ENCODE results near the gene LEFTY2.

The LEFTY2 gene

DNA sequence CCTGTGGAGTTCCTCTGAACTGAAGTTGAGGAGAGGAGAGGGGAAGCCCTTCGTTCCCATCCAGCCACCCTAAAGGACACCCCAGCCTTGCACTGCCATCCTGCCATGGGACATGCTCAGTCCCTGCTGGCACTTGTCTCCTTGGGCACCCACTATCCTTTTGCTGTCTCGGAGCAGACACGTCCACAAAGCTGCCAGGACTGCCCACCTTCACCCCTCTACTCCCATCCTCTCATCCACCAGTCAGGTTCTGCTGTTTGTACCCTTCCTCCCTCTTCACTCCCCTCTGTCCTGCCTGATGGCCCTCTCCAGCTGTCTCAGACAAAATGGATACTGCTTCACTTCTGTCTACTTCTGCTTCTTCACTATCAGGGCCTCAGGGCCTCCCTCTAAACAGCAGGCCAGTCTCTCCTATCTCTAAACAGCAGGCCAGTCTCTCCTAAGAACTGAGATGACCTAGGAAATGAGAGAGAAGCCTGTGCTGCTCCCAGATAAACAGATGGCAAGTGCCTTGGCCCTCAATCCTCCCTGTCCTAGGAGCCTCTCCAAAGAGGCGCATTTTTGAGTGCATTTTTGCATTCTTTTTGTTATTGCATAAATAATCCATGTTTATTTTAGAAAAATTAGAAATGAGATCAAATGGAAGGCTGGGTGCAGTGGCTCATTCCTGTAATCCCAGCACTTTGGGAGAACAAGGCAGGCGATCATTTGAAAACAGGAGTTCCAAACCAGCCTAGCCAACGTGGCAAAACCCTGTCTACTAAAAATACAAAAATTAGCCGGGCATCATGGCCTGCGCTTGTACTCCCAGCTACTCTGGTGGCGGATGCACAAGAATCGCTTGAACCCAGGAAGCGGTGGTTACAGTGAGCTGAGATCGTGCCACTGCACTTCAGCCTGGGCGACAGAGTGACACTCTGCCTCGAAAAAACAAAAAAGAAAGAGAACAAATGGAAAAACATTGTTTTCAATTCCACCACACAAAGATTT is 12.5 kb downstream of the LEFTY2 start:
- no peak for DNase-seq

DNA sequence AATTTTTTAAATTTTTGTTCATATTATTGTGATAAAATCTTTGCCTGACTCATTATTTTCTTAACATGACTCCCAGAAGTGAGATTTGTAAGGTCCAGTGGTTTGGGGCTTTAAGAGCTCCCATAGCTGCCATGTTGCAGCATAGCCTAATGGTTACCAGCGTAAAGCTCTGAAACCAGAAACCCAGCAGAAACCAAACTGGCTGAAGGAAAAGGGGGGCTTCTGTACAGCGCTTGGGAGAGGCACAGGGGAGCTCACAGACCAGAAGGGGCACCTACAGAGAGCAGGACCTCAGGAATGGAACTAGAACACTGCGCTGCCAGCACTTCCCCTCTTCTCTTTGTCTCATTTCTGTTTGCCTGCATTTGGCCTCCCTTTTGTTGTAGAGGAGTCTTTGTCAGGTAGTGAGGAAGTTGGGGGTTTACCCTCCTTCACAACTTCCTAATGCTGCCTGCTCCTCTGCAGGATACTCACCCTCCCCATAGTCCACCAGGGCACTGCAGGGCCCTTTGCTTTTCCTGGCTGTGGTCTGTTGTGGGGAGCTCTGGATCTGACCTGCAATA is 14.4 kb downstream of the LEFTY2 start:
- no peak for DNase-seq

DNA sequence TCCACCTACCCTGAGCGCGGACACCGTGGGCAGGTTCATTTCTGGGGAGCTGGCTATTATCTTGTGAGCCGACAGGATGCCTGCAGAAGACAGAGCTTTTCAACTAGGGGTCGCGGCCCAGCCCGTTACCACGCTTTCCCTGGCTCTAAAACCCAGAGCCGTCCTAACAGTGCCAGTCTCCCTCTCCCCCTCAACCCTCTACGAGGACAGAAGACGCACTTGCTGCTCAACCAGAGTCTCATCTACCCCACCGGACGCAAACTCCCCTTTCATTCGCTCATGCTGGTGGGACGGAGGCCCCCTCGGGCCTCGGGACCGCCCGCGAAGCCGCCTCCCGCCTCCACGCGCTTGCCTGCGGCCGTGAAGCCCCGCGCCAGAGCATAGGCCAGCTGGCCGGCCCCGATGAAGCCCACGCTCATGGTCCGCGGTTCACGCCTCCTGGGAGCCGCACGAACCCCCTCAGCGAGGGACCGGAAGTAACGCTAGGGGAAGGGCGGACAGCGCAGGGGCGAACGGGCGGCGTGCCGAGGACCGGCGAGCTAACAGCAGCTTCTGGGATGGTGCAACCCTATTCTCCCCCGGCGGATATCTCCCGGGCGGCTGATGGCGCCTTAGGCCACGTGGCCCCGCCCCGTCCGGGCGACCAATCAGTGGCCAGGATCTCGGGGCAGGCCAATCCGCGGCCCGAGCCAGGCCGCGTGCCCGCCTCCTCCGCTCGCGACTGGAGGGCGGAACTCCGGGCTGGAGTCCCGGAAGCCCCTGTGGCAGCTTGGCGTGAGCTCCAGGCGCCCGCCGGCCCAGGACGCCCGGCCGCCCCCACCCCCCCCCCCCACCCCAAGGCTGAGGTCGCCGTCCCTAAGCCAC is 17.1 kb downstream of the LEFTY2 start, which contains the start of gene PYCR2:
Gene PYCR2, minus strand, starts transcription at position 559 of the 864 bp plus-strand sequence. Its CDS starts 140 bp downstream, at position 419.
- DNase-seq, result peak; percentile 94 to 97

DNA sequence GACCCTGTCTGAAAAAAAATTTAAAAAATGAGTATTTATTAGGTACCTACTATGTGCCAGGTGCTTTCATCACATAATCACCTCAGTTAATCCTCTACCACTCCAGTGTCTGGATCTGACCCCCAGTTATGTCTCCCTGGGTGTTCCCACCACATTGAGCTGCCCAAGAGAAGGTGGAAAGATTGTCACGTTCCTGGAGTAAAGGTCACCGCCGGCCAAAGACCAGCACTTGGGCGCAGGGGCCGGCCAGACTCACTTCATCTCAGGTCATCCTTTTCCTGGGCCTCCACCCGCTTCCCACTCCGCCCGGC is 17.7 kb downstream of the LEFTY2 start:
- no peak for DNase-seq

DNA sequence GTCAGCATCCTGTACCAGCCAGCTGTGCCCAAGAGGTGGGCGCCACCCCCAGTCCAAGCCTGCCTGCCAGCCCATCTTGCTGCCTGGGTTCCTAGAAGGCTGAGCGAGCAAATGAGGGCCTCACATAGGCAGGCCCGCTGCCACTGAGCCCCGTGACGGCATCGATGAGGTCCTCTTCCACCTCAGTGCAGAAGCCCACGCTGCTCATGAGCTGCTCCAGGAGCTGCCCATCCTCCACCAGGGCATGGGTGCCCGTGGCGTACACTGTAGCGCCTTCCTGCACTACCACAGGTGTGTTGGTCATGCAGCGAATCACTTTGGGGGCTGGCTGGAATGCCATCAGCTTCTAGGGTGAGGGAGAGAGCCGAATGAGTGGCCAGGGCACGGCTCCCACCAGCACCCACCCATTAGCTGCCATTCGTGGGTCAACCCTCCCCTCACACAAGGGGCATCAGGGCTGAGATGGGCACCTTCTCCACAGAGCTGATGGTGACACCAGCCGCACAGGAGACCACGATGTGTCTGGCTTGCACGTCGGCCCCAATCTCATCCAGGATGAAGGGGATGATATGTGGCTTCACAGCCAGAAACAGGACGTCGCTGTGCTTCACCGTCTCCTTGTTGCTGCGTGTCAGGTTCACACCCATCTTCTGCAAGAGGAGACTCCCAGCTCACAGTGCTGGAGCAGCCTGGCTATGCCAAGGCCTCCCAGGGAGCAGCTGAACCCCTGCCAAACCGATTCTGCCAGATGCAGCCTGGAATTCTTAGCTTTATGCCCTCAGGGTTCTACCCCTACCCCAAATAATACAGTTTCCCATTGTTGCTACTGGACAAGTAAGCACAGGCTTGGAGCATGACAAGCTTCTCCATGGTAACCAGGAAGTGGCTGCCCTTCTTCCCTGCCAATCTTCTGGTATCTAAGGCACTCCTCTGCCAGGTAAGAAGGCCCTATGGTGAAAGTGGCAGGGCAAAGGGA is 19.0 kb downstream of the LEFTY2 start:
- no peak for DNase-seq

DNA sequence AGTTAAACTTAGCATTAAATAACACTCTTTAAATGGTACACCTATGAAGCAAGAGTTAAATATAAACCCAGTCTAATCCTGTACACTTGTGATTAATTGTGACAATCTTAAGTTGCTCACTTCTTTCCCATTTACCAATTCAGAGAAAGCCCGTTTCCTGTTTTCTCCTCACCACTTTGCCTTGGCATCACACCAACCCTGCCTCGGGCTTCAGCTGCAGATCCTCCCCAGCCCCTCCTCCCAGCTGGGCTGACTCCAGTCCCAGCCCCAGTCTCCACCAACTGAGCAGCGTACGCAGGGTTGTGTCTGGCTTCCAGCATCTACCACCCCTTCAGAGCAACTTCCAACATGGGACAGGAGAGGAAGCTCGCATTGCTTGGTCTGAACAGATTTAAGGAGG is 21.1 kb downstream of the LEFTY2 start:
- DNase-seq, result peak in 1 of 2 experiments; percentile 49

DNA sequence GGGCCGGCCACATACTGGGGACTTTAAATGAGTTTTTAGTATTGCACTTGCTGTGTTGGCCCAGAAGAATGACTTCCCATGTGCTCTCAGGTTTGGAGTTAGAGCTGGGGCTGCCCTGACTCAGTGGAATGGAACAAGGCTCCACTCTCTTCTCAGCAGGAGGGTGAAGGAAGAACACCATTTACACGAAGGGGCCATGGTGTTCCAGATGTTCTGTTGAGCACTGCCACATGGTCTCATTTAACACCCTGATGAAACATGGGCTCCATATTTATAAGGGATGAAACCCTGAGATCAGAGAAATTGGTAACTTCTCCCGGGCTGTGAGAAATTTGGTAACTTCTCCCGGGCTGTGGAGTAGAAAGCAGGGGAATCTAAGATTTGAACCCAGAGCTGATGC is 22.7 kb downstream of the LEFTY2 start:
- no peak for DNase-seq

DNA sequence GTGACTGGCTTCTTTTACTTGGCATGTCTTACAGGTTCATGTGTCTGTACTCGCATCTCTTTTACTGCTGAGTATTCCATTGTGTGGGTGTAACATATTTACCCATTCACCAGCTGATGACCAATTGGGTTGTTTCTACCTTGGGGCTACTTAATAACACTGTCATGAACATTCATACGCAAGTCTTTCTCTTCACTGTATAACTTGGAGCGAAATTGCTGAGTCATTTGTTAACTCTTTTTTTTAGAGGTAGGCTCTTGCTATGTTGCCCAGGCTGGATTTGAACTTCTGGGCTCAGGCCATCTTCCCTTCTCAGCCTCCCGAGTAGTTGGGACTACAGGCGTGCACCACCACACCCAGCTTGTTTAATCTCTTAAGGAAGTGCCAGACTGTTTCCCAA is 23.5 kb downstream of the LEFTY2 start:
- DNase-seq, result no peak

DNA sequence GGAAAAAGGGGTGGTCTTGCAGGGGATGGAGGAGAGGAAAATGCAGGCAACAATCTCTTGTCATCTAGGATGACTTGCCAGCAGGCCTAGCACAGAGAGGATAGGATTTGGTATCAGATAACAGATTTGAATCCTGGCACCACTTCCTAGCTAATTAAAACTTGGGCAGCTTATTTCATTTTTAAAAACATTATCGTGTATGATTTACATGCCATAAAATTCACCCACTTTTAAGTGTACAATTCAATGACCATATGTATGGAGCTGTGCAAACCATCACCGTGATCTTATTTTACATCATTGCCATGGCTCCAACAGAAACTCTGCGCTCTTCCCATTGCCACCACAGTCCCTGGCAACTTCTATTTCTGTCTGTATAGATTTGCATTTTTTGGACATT is 23.9 kb downstream of the LEFTY2 start:
- DNase-seq, result no peak

DNA sequence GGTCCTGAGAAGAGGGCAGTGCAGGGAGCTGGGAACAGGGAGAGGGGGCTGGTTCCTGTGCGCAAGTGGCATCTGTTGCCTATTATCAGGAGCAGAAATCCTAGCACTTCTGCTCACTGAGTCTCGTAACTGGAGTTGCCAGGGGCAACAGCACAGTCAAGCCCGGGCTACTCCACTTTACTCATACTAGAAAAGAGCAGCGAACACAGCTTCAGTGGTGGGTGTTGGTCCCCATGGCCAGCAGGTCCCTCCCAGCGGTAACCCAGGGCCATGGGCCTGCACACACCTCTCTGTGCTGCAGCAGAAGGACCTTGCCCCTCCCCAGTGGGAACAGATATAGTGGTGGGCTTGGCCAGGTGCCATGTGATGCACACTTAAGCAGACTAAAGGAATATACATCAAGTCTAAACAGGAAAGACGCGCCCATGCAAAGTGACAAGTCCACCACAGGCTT is 25.5 kb downstream of the LEFTY2 start:
- no peak for DNase-seq

DNA sequence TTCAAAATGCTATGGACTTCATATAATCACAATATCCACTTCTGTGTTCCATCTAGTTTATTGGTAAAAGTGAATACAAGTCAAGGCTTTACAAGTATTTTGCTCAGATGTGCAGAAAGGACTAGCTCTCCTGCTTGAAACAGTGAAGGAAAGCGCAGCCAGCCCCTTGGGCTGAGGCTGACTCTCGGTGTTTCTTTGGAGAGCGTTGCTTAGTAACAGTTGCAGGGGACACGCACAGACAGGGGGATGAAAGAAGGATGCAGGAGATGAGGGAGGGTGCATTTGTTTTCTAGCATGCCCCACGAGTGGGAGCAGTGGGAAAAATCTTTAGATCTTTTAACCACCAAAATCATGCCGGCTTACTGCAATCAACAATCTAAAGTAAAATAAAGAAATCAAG is 26.1 kb downstream of the LEFTY2 start:
- DNase-seq, result no peak

DNA sequence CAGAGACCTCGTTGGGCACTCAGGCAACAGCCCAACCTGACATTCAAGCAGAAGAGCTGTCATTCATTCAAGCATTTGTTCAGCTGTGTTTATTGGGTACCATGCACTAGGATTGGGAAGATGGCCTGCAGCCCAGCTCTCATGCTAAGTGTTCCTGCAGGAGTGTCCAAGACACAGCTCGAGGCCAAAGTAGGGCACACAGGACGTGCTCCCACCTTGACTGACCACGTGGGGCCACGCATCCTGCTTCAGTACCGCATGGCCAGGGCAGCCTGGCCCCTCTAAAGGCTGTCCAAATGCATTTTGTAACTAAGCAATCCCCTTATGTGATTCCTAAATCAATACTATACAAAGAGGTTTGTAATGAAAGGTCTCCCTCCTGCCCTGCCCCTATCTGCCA is 26.6 kb downstream of the LEFTY2 start:
- DNase-seq, result no peak

DNA sequence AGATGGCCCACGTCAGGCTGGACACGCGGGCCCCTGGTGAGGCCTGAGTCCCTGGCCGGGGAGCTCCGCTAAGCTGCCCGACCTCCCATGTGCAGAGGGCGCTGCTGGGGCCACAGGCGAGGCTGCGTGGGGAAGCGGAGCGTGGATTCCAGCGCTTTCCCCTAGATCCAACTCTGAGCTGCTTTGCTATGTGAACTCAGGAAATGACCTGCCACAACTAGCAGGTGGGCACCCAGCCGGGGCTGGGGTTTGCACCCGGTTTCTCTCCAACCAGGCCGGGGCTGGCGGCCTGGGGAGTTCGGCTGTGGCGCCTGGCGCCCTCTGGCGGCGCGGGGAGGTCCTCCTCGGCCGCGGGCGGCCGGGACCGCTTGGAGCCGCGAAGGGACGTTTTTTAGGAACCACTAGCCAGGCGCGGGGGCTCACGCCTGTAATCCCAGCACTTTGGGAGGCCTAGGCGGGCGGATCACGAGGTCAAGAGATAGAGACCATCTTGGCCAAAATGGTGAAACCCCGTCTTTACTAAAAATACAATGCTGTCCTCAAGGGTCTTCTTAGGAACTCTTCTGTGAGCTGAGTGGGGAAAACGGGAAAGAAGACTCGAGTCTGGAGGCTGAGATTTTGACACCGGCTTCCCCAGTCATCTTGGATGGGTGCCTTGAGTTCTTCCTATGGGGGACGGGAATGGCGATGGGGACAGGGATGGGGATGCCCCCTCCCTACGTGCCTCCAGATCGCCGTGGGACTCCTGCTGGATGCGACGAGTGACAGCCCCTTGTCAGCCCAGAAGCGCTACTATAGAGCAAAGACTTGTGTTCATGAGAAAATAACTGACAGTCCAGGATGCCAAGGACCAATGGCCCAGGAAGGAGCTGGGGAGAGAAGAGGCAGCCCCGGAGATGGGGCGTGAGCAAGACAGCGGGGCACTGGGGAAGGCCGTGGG is 29.6 kb downstream of the LEFTY2 start:
- peak; percentile 82 to 88 for DNase-seq

DNA sequence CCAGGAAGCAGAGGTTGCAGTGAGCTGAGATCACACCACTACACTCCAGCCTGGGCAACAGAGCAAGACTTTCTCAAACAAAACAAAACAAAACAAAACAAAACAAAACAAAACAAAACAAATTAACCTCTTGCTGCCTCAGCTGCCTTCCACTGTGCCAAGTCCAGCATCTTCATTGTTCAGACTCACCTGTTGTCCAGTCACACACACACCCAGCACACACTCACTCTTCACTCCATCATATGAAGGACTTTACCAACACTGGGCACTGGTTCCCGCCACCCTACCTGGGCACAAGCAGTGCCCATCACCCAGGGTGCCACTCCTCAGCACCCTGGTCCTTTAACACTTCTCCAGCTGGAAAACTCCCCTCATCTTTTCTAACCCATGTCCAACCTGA is 31.5 kb downstream of the LEFTY2 start:
- no peak for DNase-seq

DNA sequence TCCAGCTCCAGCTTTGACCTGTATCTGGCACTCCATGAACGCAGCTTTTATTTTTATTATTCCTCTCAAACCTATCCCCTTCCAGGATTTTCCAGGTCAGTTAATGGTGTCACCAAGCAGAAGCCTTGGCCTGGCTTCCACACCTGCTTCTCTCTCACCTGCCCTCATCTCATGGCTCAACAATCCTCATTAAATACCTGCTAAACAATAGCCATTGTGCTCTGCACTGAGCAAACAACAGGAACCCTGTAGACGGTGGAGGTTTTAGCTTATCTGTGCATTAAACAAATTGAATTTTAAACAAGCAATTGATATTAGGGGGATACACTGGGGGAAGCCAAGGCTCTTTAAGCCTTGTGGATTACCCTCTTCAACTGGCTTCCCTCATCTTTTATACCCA is 32.2 kb downstream of the LEFTY2 start:
- no peak for DNase-seq

DNA sequence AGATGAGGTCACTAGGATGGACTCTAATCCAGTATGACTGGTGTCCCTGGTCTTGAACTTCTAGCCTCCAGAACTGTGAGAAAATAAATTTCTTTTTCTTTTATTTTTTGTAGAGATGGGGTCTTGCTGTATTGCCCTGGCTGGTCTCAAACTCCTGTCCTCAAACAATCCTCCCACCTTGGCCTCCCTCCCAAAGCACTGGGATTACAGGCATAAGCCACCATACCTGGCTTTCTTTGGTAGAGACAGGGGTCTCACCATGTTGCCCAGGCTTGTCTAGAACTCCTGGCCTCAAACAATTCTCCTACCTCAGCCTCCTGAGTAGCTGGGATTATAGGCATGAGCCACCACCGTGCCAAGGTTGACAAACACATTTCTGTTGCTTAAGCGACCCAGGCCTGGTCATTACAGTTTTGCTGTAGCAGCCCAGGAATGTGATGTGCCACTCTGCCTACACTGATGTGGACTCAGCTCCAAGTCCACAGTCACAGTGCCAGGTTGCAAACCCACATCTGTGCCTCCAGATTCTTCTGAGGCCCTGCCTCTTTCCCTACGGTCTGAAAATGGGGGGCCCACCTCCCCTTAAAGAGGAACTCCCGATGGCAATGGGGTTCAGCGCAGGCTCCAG is 32.9 kb downstream of the LEFTY2 start:
- no peak for DNase-seq

DNA sequence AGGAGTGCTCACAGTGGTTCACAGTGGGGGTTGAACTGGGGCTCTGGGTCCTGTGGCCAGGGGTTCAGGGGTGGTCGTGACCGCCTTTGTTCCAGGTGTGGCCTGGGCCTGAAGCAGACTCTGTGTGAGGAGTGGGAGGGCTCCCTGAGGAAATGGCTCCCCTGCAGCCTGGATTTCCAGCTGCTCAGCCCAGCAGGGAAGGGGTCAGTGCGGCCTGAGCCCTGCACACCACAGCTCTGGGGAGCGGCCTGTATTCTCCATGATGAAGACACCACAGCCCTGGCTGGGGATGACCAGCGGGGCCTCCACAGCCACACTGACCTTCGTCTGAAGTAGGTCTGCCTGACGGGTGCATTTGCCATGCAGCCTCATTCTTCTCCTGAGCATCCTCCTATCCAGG is 33.7 kb downstream of the LEFTY2 start:
- DNase-seq, result no peak

DNA sequence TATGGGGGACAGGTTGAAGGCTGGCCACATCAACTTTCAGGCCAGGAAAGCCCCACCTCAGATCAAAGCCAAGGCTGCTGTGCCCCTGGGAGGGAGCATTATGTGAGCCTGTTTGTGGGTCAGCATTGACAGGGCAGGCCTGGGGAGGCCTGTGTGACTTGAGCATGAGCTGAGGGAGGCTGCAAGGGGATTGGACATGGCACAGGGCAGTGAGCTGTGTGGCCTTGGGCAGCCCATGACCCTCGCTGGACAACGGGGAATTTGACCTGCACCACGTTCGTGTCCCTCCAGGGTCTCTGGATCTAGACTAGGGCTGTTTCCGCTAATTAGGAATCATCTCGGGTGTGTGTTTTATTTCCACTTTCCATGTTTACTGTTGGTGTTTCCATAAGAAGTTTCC is 34.6 kb downstream of the LEFTY2 start:
- no peak for DNase-seq

DNA sequence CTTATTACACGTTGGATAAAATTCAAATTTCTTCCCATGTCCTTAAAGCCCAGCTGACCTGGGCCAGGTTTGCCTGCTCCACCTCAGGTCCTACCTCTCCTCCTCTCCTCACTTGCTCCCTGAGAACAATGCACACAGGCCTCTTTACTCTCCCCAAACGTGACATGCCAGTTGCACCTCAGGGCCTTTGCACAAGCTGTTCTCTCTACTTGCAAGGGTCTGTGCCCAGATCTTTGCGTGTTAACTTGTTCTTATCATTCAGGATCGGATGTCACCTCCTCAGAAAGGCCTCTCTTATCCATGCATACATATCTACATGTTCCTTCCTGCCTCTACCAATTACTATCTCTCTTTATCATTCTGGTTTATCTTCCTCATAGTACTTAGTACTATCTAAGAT is 37.4 kb downstream of the LEFTY2 start:
- no peak for DNase-seq

Data from activated T-cell treated with anti-CD3 and anti-CD28 coated beads, Interleukin-2, amount 50 U/mL, for 48 hours (primary cell).